Measurements from ENCODE around the gene CABP1.

CABP1 gene

GRCh38 chr12:120631097-120631496, 9.3 kb upstream of the CABP1 start:
- DNase-seq = no peak

- DNase-seq = peak in 2 of 3 experiments; percentile 41 to 53
Observed at GRCh38 chr12:120640861-120641833, 721 bp downstream of the CABP1 start.

GRCh38 chr12:120642121-120642520, 1.7 kb downstream of the CABP1 start:
- DNase-seq = no peak

GRCh38 chr12:120642826-120643225, 2.4 kb downstream of the CABP1 start:
- no peak for DNase-seq

- no peak for DNase-seq
Observed at GRCh38 chr12:120643574-120643973, 3.1 kb downstream of the CABP1 start.

GRCh38 chr12:120646044-120646443, 5.6 kb downstream of the CABP1 start:
- DNase-seq = no peak

GRCh38 chr12:120647375-120647755, 6.9 kb downstream of the CABP1 start:
- DNase-seq = no peak

GRCh38 chr12:120649442-120650232, 9.2 kb downstream of the CABP1 start:
- DNase-seq = peak in 2 of 3 experiments; percentile 51 to 60

GRCh38 chr12:120650233-120650690, 9.8 kb downstream of the CABP1 start:
- no peak for DNase-seq

GRCh38 chr12:120651821-120652220, 11.4 kb downstream of the CABP1 start:
- no peak for DNase-seq

GRCh38 chr12:120652656-120653435, 12.4 kb downstream of the CABP1 start:
- peak in 2 of 3 experiments; percentile 3 to 43 for DNase-seq

- no peak for DNase-seq
Observed at GRCh38 chr12:120653611-120654010, 13.2 kb downstream of the CABP1 start.

- no peak for DNase-seq
Observed at GRCh38 chr12:120654656-120655055, 14.2 kb downstream of the CABP1 start.

- DNase-seq = no peak
Observed at GRCh38 chr12:120656008-120656407, 15.6 kb downstream of the CABP1 start.

- no peak for DNase-seq
Observed at GRCh38 chr12:120658286-120659150, 18.1 kb downstream of the CABP1 start.

GRCh38 chr12:120659151-120659525, 18.7 kb downstream of the CABP1 start:
- no peak for DNase-seq

- DNase-seq = no peak
Observed at GRCh38 chr12:120661432-120661831, 21.0 kb downstream of the CABP1 start.

- no peak for DNase-seq
Observed at GRCh38 chr12:120662879-120663278, 22.5 kb downstream of the CABP1 start.

- no peak for DNase-seq
Observed at GRCh38 chr12:120663741-120664140, 23.3 kb downstream of the CABP1 start.

GRCh38 chr12:120666571-120667390, 26.4 kb downstream of the CABP1 start:
- DNase-seq = no peak
